ENCODE data around the gene STEAP2.

The STEAP2 gene

DNA sequence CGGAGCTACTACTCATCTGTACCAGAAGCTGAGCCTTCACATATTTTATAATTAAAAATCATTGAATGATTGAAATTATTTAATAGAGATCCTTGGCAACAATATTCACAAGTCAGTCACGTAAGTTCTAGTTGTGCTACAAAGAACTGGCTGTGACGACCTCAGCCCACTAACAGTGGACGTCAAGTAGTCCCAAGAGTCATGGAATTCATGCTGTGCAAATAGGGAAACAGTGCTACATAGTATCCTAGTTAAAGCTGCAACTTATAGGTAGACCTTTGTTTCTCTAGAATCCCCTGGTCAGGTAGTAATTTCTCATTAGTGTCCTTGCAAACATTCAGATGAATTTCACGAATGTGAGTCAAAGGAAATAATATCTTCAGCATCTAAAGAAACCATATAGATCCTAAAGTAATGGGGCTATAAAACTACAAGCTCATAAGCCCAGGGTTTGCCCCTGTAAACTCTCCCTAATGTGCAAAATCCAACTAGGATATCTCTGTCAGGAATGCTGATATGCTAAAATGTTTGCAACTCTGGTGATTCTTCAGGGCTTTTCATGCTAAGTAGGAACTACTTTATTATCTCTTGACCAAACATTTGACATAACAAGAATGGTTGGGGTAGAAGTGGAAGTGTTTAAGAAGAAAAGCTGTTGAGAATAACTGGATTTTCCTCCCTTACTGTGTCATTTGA lies 64.6 kb downstream of the STEAP2 start:
- DNase-seq: no peak

Measured in activated gamma-delta T cell treated with Interleukin-2 at 50 U/mL for 16 hours (primary cell).